Peyer's patch (tissue), 4 donors: ENCODE data around the gene EWSR1.

Experiments
- POLR2A ChIP-seq, 2 donors: fragments of 450-650 bp; IDR thresholded peaks; one replicate each; pipeline ENCODE4 v1.5.1; 2017; ENCODE audit warnings: antibody characterized with exemption in 2 of 2, mild to moderate bottlenecking in 2 of 2, moderate library complexity in 2 of 2
- TF ChIP-seq, protein P1 (sequence below), 6 experiments: fragments of 450-650 bp in 4 of 6; fragments of 200-600 bp in 2 of 6; sonication (generic) in 1 of 6; IDR thresholded peaks; one replicate each; pipeline ENCODE4 v1.5.1; 2017 to 2019; ENCODE audit warnings: antibody characterized with exemption in 6 of 6, mild to moderate bottlenecking in 3 of 6, moderate library complexity in 1 of 6

DNA sequence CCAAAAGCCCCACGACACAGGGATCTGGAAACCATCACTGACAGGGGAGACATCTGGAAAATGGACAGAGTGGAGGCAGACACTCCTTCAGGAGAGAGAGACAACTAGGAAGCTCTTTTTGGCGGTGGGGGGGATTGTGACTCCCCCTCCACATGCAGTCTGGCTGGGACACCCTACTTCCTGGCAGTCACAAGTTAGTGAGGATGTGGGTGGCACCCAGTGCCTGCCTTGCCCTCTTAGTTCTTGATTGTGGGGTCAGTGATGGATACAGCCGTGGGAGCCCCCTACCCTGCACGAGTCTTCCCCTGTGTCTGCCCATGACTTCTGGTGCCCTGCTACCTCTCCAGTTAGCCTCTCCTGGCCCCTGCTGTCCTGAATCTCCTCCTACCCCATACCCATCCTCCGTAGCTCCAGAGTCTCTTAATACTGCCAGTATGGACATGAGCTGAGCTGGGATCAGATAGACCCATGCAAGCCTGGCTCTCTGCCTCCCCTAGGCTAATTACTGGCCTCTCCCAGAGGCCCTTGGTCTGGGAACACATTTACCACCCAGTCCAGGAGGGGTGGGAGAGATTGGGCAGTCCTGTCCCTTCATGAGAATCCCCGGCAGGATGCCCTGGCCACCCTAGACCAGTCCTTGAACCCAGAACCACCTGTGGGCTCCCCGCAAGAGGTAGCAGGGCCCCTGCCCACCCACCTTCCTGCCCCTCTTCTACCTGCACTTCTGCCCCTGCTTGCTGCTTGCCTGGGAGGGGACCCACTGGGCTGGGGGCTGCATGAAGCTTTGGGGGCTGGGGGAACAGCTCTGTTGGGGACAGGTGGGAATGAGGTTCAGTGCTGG, 23.1 kb upstream of the EWSR1 start:
- TF ChIP-seq, protein P1, sequence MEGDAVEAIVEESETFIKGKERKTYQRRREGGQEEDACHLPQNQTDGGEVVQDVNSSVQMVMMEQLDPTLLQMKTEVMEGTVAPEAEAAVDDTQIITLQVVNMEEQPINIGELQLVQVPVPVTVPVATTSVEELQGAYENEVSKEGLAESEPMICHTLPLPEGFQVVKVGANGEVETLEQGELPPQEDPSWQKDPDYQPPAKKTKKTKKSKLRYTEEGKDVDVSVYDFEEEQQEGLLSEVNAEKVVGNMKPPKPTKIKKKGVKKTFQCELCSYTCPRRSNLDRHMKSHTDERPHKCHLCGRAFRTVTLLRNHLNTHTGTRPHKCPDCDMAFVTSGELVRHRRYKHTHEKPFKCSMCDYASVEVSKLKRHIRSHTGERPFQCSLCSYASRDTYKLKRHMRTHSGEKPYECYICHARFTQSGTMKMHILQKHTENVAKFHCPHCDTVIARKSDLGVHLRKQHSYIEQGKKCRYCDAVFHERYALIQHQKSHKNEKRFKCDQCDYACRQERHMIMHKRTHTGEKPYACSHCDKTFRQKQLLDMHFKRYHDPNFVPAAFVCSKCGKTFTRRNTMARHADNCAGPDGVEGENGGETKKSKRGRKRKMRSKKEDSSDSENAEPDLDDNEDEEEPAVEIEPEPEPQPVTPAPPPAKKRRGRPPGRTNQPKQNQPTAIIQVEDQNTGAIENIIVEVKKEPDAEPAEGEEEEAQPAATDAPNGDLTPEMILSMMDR (IDR thresholded peaks at IDR 0.05): no peak
- no peak for TF ChIP-seq POLR2A (IDR thresholded peaks at IDR 0.05)
